Ovary (tissue), 3 donors: Measurements from ENCODE around the gene PODXL2.

Source experiments
- EP300 ChIP-seq: sonication (generic); formaldehyde crosslinking; IDR thresholded peaks from one replicate; pipeline ENCODE4 v1.6.1; 2017; ENCODE audit warnings: antibody characterized with exemption
- POLR2A ChIP-seq: fragments of 450-650 bp; IDR thresholded peaks from one replicate; pipeline ENCODE4 v1.6.1; 2017; ENCODE audit warnings: antibody characterized with exemption, mild to moderate bottlenecking, moderate library complexity
- TF ChIP-seq, protein P1 (sequence below), 3 donors: fragments of 450-650 bp in 2 of 3; fragments of 200-600 bp in 1 of 3; IDR thresholded peaks; one replicate each; pipeline versions ENCODE4 v1.5.1 to v1.8.0; 2016 to 2022; ENCODE audit warnings: antibody characterized with exemption in 3 of 3, mild to moderate bottlenecking in 1 of 3
- donor health status: DM: no; HTN: no; CAD: no.

GRCh38 chr3:127679534-127680145 lies 50.7 kb downstream of the PODXL2 start:
- TF ChIP-seq, protein P1, sequence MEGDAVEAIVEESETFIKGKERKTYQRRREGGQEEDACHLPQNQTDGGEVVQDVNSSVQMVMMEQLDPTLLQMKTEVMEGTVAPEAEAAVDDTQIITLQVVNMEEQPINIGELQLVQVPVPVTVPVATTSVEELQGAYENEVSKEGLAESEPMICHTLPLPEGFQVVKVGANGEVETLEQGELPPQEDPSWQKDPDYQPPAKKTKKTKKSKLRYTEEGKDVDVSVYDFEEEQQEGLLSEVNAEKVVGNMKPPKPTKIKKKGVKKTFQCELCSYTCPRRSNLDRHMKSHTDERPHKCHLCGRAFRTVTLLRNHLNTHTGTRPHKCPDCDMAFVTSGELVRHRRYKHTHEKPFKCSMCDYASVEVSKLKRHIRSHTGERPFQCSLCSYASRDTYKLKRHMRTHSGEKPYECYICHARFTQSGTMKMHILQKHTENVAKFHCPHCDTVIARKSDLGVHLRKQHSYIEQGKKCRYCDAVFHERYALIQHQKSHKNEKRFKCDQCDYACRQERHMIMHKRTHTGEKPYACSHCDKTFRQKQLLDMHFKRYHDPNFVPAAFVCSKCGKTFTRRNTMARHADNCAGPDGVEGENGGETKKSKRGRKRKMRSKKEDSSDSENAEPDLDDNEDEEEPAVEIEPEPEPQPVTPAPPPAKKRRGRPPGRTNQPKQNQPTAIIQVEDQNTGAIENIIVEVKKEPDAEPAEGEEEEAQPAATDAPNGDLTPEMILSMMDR (IDR thresholded peaks at IDR 0.05): no peak
- TF ChIP-seq POLR2A (no peak), EP300 (no peak)
